HEK293T (cell line): ENCODE results near the gene EXOC3L1.

Source experiments
- BHLHE40 ChIP-seq: fragments of 450-650 bp; IDR thresholded peaks from 2 replicates; pipeline ENCODE4 v1.6.1; 2016; ENCODE audit warnings: mild to moderate bottlenecking, moderate library complexity, borderline replicate concordance
- FOXM1 ChIP-seq: fragments of 450-650 bp; IDR thresholded peaks from 2 replicates; pipeline ENCODE4 v1.6.1; 2017; ENCODE audit warnings: mild to moderate bottlenecking, borderline replicate concordance
- NFRKB ChIP-seq: fragments of 450-650 bp; IDR thresholded peaks from 2 replicates; pipeline ENCODE4 v1.6.1; 2016; ENCODE audit warnings: mild to moderate bottlenecking, moderate library complexity
- SUZ12 ChIP-seq: fragments of 450-650 bp; IDR thresholded peaks from 2 replicates; pipeline ENCODE4 v1.6.1; 2016; ENCODE audit warnings: mild to moderate bottlenecking
- ZNF384 ChIP-seq: fragments of 450-650 bp; IDR thresholded peaks from 2 replicates; pipeline ENCODE4 v1.6.1; 2016

- TF ChIP-seq NFRKB (no peak), SUZ12 (no peak), FOXM1 (no peak), ZNF384 (no peak), BHLHE40 (no peak)
Measured at GRCh38 chr16:67161595-67162058, 28.3 kb downstream of the EXOC3L1 start.
